ENCODE data around the gene ENHO. TPM values are rescaled to one million over a fixed set of nuclear protein-coding genes. Genes with fewer than 3 reads are reported as not detected.

Gene ENHO
- polyA plus RNA-seq, 3 donors: 2.3 to 3.2 (median 2.7) TPM

DNA sequence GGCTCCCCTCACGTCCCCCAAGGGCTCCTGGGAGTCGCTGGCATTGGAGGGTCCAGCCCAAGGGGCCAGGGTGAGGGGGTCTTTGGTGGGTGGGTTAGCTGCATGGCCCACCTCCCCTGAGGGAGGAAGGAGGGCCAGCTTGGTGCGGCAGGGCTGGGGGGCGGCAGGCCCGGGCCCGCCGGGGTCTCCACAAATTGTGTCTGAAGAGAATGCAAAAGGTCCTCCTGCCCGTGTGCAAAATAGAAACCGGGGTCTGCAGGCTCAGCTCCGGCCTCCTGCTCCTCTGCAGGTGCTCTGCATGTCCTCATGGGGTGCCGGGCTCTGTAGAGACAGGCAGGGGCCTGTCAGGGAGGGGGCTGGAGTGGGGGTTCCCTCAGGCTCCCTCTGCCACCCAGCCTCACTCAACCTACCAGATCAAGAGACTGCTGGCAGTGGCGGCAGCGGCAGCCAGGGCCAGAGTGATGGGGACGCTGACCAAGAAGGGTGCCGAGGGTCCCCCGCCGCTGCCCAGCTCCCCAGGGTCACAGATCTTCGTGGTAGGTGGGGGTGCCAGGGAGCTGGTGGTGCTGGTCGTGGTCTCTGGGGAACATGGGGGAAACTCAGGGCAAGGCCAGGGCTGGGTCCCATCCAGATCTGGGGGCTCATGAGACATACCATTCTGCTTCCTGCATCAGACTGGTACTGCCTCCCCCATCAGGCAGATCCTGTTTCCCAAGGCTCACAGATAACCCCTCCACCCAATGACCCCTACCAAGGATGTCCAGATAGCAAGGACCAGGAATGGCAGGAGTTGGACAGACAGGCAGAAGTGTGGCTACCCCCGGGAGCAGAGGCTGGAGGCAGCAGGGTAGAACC is 29.2 kb upstream of the ENHO start:
- intact Hi-C loops (cut with micrococcal nuclease): no loop called here
- no peak for TF ChIP-seq CTCF (IDR thresholded peaks at IDR 0.05)
- no peak overlapping the region for H3K27ac Mint-ChIP-seq

DNA sequence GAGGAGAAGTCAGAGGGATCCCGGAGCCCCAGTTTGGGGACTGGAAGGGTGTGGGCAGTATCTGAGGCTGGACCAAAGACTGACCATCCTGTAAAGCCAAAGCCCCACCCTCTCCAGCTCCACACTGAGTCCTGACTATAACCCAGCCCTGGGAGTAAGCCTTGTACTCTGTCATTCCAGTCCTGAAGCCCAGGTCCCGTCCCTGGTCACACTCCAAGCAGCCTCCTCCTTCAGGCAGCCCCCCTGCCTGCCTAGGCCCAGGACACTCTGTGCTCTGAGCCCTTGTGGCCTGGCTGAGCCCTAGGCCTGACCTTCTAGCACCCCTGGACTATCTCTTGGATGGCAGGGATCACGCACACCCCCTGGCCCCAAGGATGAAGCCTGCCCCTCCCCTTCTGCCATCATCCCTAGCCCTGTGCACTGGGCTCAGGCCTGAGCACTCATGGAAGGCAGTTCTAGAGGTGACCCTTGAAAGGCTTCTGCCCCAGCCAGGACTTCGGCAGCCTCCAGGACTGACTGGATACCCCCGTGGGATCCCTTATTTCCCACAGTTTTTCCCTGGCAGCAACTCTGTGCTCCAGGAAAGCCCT is 28.0 kb upstream of the ENHO start:
- Histone ChIP-seq H3K9ac (ENCODE audit: insufficient read depth, low read length, poor library complexity, severe bottlenecking) (no peak overlapping the region), H3K4me1 (ENCODE audit: control insufficient read depth in 1 of 2, insufficient read depth in 2 of 2, low read length in 2 of 2) (no peaks in the 10 kb centered on the region), H2AFZ (ENCODE audit: insufficient read depth, low read depth, low read length, poor library complexity, severe bottlenecking) (no peak overlapping the region), H3K4me2 (replicated peaks; ENCODE audit: extremely low read depth, low read length, poor library complexity, severe bottlenecking) (no peak overlapping the region), H3K27me3 (ENCODE audit: control insufficient read depth in 2 of 2, insufficient read depth in 2 of 2, low read length in 2 of 2) (no peaks in the 10 kb centered on the region), H3K27ac (ENCODE audit: low read depth in 1 of 2, low read length in 2 of 2) (no peak overlapping the region), H3K36me3 (replicated peaks in 1 of 2; ENCODE audit: control insufficient read depth in 1 of 2, insufficient read depth in 2 of 2, low read length in 2 of 2) (no peaks in the 10 kb centered on the region), H3K79me2 (ENCODE audit: insufficient read depth, low read length) (no peaks in the 10 kb centered on the region), H3K4me3 (replicated peaks in 1 of 3; ENCODE audit: low read depth in 2 of 3, low read length in 3 of 3) (no peak overlapping the region), H3K9me3 (replicated peaks in 1 of 2; ENCODE audit: control insufficient read depth in 1 of 2, insufficient read depth in 1 of 2, low read length in 2 of 2) (no peaks in the 10 kb centered on the region), H4K20me1 (ENCODE audit: insufficient read depth, low read length) (no peaks in the 10 kb centered on the region)
- no peak overlapping the region for H3K4me3 Mint-ChIP-seq
- H3K36me3 Mint-ChIP-seq: no peaks in the 10 kb centered on the region
- 94% methylated on average over 4 of the region's 5 CpGs for WGBS (ENCODE audit: insufficient coverage)
- TF ChIP-seq CTCF (IDR thresholded peaks at IDR 0.05): no peak
- H3K27ac Mint-ChIP-seq: no peak overlapping the region
- DNase-seq: no peak
- H3K4me1 Mint-ChIP-seq: no peaks in the 10 kb centered on the region
- intact Hi-C loops (cut with micrococcal nuclease): no loop called here
- no peaks in the 10 kb centered on the region for H3K9me3 Mint-ChIP-seq
- H3K27me3 Mint-ChIP-seq (ENCODE audit: low read depth in 3 of 3): peaks cover 3 to 20% (median 10%) of the 10 kb centered on the region in 3 donors

More for the DNA sequence above, 29.2 kb upstream of the ENHO start:
- Histone ChIP-seq H3K36me3 (replicated peaks in 1 of 2; ENCODE audit: control insufficient read depth in 1 of 2, insufficient read depth in 2 of 2, low read length in 2 of 2) (no peaks in the 10 kb centered on the region), H2AFZ (ENCODE audit: insufficient read depth, low read depth, low read length, poor library complexity, severe bottlenecking) (no peak overlapping the region), H3K27ac (ENCODE audit: low read depth in 1 of 2, low read length in 2 of 2) (no peak overlapping the region), H3K4me3 (replicated peaks in 1 of 3; ENCODE audit: low read depth in 2 of 3, low read length in 3 of 3) (no peak overlapping the region), H3K9ac (ENCODE audit: insufficient read depth, low read length, poor library complexity, severe bottlenecking) (no peak overlapping the region), H3K79me2 (ENCODE audit: insufficient read depth, low read length) (no peaks in the 10 kb centered on the region), H3K4me1 (ENCODE audit: control insufficient read depth in 1 of 2, insufficient read depth in 2 of 2, low read length in 2 of 2) (no peaks in the 10 kb centered on the region), H3K27me3 (ENCODE audit: control insufficient read depth in 2 of 2, insufficient read depth in 2 of 2, low read length in 2 of 2) (no peaks in the 10 kb centered on the region), H4K20me1 (ENCODE audit: insufficient read depth, low read length) (no peaks in the 10 kb centered on the region), H3K4me2 (replicated peaks; ENCODE audit: extremely low read depth, low read length, poor library complexity, severe bottlenecking) (no peak overlapping the region), H3K9me3 (replicated peaks in 1 of 2; ENCODE audit: control insufficient read depth in 1 of 2, insufficient read depth in 1 of 2, low read length in 2 of 2) (no peaks in the 10 kb centered on the region)
- no peak for DNase-seq
- peaks cover 3 to 22% (median 11%) of the 10 kb centered on the region in 3 donors for H3K27me3 Mint-ChIP-seq (ENCODE audit: low read depth in 3 of 3)
- H3K4me1 Mint-ChIP-seq: no peaks in the 10 kb centered on the region
- 88% methylated on average over 16 of the region's 20 CpGs for WGBS (ENCODE audit: insufficient coverage)
- no peaks in the 10 kb centered on the region for H3K36me3 Mint-ChIP-seq
- no peak overlapping the region for H3K4me3 Mint-ChIP-seq
- no peaks in the 10 kb centered on the region for H3K9me3 Mint-ChIP-seq

All from CD14-positive monocyte (primary cell).